ENCODE data around the gene SLC1A2. TPM values are rescaled to one million over a fixed set of nuclear protein-coding genes. Genes with fewer than 3 reads are reported as not detected.

The SLC1A2 gene
- total and polyA plus RNA-seq, 2 experiments from 2014 or later, result 0.70 to 2.8 TPM

GRCh38 chr11:35318977-35319925 is 100.1 kb downstream of the SLC1A2 start:
- Mint-ChIP-seq H3K4me3 (no peak overlapping the region), H3K27ac (no peak overlapping the region), H3K4me1 (peaks cover 26% of the 10 kb centered on the region), H3K9me3 (no peaks in the 10 kb centered on the region), H3K27me3 (ENCODE audit: insufficient read depth, low read depth, poor library complexity) (no peaks in the 10 kb centered on the region), H3K36me3 (ENCODE audit: low read depth) (no peaks in the 10 kb centered on the region)
- Histone ChIP-seq H3K4me3 (no peak overlapping the region), H3K27ac (ENCODE audit: low read depth) (no peak overlapping the region), H2AFZ (no peak overlapping the region), H3F3A (replicated peaks; ENCODE audit: low read depth) (no peaks in the 10 kb centered on the region), H3K79me2 (replicated peaks; ENCODE audit: insufficient read depth) (no peaks in the 10 kb centered on the region), H3K4me2 (no peak overlapping the region), H3K36me3 (ENCODE audit: insufficient read depth) (no peaks in the 10 kb centered on the region), H3K27me3 (ENCODE audit: insufficient read depth) (no peaks in the 10 kb centered on the region), H3K9me2 (ENCODE audit: insufficient read depth) (peaks cover 18% of the 10 kb centered on the region), H3K4me1 (ENCODE audit: insufficient read depth) (peaks cover 20% of the 10 kb centered on the region), H4K20me1 (replicated peaks; ENCODE audit: insufficient read depth) (no peaks in the 10 kb centered on the region)
- DNase-seq (ENCODE audit: low spot score), result no peak
- no peak for ATAC-seq
- no peak for TF ChIP-seq POLR2AphosphoS5 (IDR thresholded peaks at IDR 0.05; ENCODE audit: low read depth)
- TF ChIP-seq ZNF114 (CRISPR knock-in tag; IDR thresholded peaks at IDR 0.05), result no peak
- no peak for TF ChIP-seq JUNB (IDR thresholded peaks at IDR 0.05; ENCODE audit: unreplicated experiment)
- TF ChIP-seq STAT1 (IDR thresholded peaks at IDR 0.05; ENCODE audit: unreplicated experiment), result no peak
- no peak for TF ChIP-seq ZNF462 (CRISPR knock-in tag; IDR thresholded peaks at IDR 0.05)
- TF ChIP-seq EZH2 (IDR thresholded peaks at IDR 0.05; ENCODE audit: low read depth, unreplicated experiment), result no peak
- no peak for TF ChIP-seq ZNF331 (CRISPR knock-in tag; IDR thresholded peaks at IDR 0.05; ENCODE audit: low read depth)
- TF ChIP-seq REST (IDR thresholded peaks at IDR 0.05; ENCODE audit: unreplicated experiment), result no peak
- TF ChIP-seq CREB1 (CRISPR knock-in tag; IDR thresholded peaks at IDR 0.05; ENCODE audit: low read depth), result no peak
- TF ChIP-seq NANOG (IDR thresholded peaks at IDR 0.05; ENCODE audit: borderline replicate concordance), result no peak
- no peak for TF ChIP-seq CTCF (conservative IDR thresholded peaks at IDR 0.05; ENCODE audit: low read depth in 2 of 2)
- no peak for TF ChIP-seq EZH2phosphoT487 (IDR thresholded peaks at IDR 0.05; ENCODE audit: unreplicated experiment)

All from GM23338 (cell line).